ENCODE results near the gene ABCC8. TPM values are rescaled to one million over a fixed set of nuclear protein-coding genes. Genes with fewer than 3 reads are reported as not detected.

The ABCC8 gene
- total RNA-seq, 1 experiment from 2014 or later: not detected

DNA sequence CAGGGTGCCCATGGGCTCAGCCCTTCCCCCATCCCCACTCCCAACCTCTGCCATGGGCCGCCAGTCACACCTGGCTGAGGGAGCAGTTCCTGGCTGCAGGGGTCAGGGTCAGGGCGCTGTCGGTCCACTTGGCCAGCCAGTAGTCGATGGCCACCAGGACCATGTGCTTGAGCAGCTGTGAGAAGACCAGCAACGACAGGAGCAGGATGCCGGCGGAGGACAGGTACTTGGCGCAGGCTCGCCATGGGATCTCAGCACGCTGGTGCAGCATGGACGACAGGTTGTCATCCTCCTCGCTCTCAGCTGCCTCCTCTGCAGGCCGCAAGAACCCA lies 69.9 kb downstream of the ABCC8 start:
- Histone ChIP-seq H3K36me3 (no peaks in the 10 kb centered on the region), H3K27ac (no peak overlapping the region), H3K9me3 (replicated peaks) (no peaks in the 10 kb centered on the region), H3K27me3 (replicated peaks) (0 out of 2 replicates have a peak, but pooled peaks cover 4% of the 10 kb centered on the region), H3K4me3 (no peak overlapping the region), H3K4me1 (replicated peaks) (no peaks in the 10 kb centered on the region)
- no peak for DNase-seq (ENCODE audit: low read depth in 1 of 2, low spot score in 2 of 2)

DNA sequence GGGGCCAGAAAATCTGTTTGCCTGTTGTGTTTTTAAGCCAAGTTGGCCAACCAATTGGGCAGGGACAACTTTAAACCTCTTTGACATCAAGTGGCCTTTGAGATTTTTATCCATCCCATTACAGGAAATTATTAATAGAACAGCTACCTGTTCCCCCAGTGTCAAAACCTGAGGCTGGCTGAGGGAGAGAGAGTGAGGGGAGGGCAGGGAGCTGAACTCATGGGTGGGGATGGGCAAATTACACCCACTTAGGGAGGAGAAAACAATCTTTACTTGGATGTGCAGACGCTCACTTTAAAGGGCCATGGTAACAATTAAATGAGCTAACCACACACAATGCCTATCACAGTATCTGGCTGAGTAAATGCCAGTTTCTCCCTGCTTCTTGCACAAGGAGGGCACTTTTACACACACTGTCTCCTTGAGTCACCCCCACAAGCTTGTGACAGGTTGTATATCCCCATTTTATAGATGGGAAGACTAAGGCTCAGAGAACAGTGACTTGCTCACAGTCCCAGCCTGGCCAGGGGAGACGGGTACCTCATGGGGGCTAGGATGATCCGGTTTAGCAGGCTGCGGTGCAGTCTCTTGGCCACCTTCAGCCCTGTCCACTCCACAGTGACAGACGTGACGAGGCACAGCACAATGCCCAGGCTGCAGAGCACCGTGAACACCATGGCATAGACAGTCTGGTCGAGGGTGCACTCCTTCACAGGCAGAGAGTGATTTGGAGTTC lies 70.4 kb downstream of the ABCC8 start:
- DNase-seq (ENCODE audit: low read depth in 1 of 2, low spot score in 2 of 2): no peak
- no peaks in the 10 kb centered on the region for H3K4me1 ChIP-seq (replicated peaks)
- H3K9me3 ChIP-seq (replicated peaks): no peaks in the 10 kb centered on the region
- no peaks in the 10 kb centered on the region for H3K36me3 ChIP-seq
- 0 out of 2 replicates have a peak, but pooled peaks cover 6% of the 10 kb centered on the region for H3K27me3 ChIP-seq (replicated peaks)
- no peak overlapping the region for H3K27ac ChIP-seq
- H3K4me3 ChIP-seq: no peak overlapping the region

DNA sequence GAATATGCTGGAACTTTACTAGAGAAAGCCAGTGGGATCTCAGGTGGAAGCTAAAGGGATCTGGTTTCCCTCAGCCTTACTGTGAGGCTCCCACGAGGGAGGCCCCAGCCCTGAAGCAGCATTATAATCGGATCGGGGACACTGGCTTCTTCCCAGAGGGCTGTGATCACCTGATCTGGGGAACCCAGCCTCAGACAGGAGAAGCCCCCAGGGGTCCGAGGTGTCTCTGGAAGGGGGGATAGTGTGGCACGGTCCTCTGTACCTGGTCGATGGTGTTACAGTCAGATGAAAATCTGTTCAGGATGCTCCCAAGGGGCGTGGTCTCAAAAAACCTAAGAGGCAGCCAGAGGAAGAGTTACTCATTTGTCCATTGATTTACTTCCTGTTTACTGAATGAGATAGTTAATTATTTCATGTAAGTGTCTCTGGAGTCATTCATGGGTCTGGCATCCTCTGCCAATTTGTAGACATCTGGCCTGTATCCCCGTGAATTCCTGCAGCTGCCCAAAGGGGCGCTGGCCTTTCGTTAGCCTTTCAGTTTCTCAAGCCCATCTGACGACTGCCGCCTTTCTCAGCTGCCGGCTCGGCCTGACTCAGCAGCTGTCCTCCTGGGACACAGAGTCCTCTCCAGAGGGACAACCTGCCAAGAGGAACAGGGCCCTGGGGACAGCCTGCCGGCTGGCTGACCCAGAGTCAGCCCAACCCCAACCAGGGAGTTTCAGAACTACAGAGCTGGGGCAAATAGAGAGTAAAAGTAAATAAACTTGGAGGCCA lies 71.2 kb downstream of the ABCC8 start:
- no peak for DNase-seq (ENCODE audit: low read depth in 1 of 2, low spot score in 2 of 2)
- Histone ChIP-seq H3K4me1 (replicated peaks) (no peaks in the 10 kb centered on the region), H3K36me3 (no peaks in the 10 kb centered on the region), H3K9me3 (replicated peaks) (no peaks in the 10 kb centered on the region), H3K27me3 (replicated peaks) (0 out of 2 replicates have a peak, but pooled peaks cover 6% of the 10 kb centered on the region), H3K4me3 (no peak overlapping the region), H3K27ac (no peak overlapping the region)

DNA sequence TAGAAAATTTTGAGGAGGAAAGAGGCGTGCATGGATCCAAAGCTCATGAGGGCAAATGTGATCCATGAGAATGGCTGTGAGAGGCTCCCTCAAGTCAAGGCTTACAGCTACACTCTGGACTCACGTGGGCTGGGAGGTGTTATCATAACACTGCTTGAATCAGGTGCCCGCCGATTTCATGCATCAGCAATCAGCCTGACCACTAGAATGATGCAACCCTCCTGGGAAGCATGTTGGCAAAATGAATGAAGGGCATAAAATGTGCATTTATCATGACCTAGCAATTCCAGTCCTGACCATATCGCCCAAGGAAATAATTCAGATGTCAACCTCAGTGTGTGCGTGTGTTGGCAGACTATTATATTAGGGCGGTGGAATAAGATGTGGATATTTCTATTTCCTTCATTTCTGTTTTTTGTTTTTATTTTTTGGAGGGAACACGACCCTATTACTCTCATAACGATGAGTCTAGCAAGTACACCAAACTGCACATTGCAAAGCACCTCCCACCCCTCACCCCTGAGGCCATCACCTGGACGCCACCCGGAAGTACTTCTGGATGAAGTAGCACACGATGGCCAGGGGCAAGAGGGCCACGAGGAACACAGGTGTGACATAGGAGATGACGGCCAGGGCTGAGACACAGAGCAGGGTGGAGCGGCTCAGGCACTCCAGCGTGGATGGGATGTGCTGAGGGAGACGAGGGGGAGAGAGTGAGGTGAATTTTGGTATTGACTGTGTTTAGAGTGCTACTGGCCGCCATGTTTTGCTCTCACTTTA lies 72.5 kb downstream of the ABCC8 start:
- Histone ChIP-seq H3K4me3 (no peak overlapping the region), H3K36me3 (no peaks in the 10 kb centered on the region), H3K27ac (no peak overlapping the region), H3K9me3 (replicated peaks) (no peaks in the 10 kb centered on the region), H3K4me1 (replicated peaks) (no peaks in the 10 kb centered on the region), H3K27me3 (replicated peaks) (peaks cover 11% of the 10 kb centered on the region; the same call in 1 of the 2 replicates)
- no peak for DNase-seq (ENCODE audit: low read depth in 1 of 2, low spot score in 2 of 2)

DNA sequence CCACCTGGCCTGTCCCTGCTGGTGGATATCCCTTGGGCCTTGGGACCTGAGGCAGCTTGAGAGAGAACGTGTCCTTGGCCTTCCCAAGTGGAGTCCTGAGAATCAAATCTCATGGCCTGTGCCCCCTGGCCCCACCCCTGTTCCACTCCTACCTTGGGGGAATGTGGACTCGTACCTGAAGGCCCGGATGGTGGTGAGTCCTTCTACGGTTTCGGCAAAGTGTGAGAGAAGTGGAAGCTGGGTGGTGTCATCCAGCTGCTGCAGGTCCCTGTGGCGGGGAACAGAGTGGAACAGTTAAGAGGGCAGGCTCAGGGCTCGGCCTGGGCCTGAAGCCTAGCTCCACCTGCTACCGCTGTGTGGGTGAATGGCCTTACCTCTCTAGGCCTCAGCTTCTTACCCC lies 74.2 kb downstream of the ABCC8 start:
- DNase-seq (ENCODE audit: low read depth in 1 of 2, low spot score in 2 of 2): no peak
- H3K27me3 ChIP-seq (replicated peaks): peaks cover 11% of the 10 kb centered on the region; the same call in 1 of the 2 replicates
- no peak overlapping the region for H3K27ac ChIP-seq
- no peaks in the 10 kb centered on the region for H3K36me3 ChIP-seq
- H3K9me3 ChIP-seq (replicated peaks): no peaks in the 10 kb centered on the region
- no peaks in the 10 kb centered on the region for H3K4me1 ChIP-seq (replicated peaks)
- H3K4me3 ChIP-seq: no peak overlapping the region

DNA sequence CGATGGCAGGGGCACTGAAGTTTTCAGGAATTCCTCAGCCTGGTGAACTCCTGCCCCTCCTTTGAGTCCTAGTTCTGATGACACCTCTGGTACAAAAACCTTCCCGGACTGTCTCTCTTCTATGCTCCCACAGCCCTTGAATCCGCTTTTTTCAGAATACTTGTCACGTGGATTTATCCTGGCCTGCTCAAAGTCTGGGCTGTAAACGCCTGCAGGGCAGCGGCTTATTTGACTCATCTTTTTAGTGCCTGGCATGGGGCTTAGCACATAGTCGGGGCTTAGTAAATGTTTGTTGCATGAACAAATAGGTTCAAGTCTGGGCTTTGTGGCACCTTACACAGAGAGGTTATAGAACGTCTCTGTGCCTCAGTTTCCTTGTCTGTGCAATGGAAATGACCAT lies 74.8 kb downstream of the ABCC8 start:
- H3K9me3 ChIP-seq (replicated peaks): no peaks in the 10 kb centered on the region
- H3K27me3 ChIP-seq (replicated peaks): peaks cover 11% of the 10 kb centered on the region; the same call in 1 of the 2 replicates
- DNase-seq (ENCODE audit: low read depth in 1 of 2, low spot score in 2 of 2): no peak
- no peak overlapping the region for H3K4me3 ChIP-seq
- no peak overlapping the region for H3K27ac ChIP-seq
- H3K4me1 ChIP-seq (replicated peaks): no peaks in the 10 kb centered on the region
- H3K36me3 ChIP-seq: no peaks in the 10 kb centered on the region

DNA sequence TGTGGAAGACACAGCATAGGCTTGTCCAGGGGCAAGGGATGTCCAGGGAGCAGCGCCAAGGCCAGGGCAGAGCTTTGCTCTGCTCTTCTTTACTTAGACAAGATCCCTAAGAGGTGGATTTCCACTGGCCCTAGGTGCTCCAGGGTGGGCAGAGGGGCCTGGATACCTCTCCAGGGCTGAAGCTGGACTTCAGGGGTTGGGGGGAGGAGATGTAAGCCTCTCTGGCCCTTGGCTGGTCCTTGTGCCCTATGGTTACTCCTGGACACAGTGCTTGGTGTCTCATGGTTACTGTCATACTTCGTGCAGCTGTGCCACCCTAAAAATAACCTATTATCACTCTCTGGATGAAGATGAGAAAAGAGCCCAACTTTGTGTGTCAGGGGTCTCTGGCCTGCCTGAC lies 75.3 kb downstream of the ABCC8 start:
- Histone ChIP-seq H3K4me3 (no peak overlapping the region), H3K27me3 (replicated peaks) (peaks cover 15% of the 10 kb centered on the region; the same call in 1 of the 2 replicates), H3K36me3 (no peaks in the 10 kb centered on the region), H3K9me3 (replicated peaks) (no peaks in the 10 kb centered on the region), H3K4me1 (replicated peaks) (no peaks in the 10 kb centered on the region), H3K27ac (no peak overlapping the region)
- DNase-seq (ENCODE audit: low read depth in 1 of 2, low spot score in 2 of 2): no peak

DNA sequence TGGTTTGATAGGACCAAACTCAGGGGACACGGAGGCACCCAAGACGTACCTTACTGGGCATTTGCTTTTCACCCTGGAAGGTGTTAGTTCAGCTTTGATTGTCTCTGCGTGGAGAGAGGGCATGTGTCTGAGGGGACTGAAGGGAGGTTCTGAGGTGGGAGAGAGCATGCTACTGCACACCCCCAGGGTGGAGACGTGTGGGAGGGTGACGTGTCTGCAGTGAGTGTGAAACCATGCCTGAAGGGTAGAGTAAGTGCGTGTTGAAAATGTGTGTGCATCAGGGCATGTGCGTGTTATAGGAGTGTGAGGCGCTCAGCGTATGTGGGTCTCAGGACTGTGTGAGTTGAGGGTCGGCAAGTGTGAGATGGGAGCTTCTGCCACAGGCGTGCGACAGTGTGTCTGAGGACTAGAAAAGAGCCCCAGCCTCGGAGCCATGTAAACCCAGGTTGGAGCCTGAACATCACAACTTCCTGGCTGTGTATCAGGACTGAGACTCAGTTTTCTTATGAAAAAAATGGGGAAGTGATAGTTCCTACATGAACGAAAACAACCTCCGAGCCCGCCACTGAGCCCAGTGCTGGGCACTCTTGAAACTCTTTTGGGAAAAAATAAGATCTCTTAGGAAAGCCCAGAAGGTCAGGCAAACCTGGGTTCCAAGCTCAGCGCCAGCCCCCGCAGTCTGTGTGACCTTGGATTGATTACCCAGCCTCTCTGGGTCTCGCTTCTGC lies 76.4 kb downstream of the ABCC8 start:
- no peak for DNase-seq (ENCODE audit: low read depth in 1 of 2, low spot score in 2 of 2)
- Histone ChIP-seq H3K27me3 (replicated peaks) (peaks cover 16% of the 10 kb centered on the region; the same call in 1 of the 2 replicates), H3K36me3 (no peaks in the 10 kb centered on the region), H3K4me3 (no peak overlapping the region), H3K27ac (no peak overlapping the region), H3K9me3 (replicated peaks) (no peaks in the 10 kb centered on the region), H3K4me1 (replicated peaks) (no peaks in the 10 kb centered on the region)

DNA sequence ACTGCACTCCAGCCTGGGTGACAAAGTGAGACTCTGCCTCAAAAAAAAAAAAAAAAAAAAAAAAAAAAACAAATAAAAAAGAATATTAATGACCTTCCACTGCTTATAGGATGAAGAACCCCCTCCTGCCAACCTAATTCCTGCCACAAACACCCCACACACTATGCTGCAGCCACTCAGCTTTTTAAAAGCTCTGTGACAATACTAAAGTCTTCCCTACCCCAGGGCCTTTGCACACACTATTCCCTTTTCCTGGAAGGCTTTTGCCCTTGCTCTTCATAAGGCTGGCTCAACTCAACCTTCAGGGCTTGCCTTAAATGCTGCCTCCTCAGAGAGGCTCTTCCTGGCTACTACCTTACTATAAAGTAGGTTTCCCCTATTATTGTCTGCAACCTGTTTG lies 77.4 kb downstream of the ABCC8 start:
- H3K36me3 ChIP-seq: no peaks in the 10 kb centered on the region
- no peak overlapping the region for H3K4me3 ChIP-seq
- no peaks in the 10 kb centered on the region for H3K9me3 ChIP-seq (replicated peaks)
- H3K27me3 ChIP-seq (replicated peaks): peaks cover 22% of the 10 kb centered on the region; the same call in 1 of the 2 replicates
- no peaks in the 10 kb centered on the region for H3K4me1 ChIP-seq (replicated peaks)
- H3K27ac ChIP-seq: no peak overlapping the region
- DNase-seq (ENCODE audit: low read depth in 1 of 2, low spot score in 2 of 2): no peak

DNA sequence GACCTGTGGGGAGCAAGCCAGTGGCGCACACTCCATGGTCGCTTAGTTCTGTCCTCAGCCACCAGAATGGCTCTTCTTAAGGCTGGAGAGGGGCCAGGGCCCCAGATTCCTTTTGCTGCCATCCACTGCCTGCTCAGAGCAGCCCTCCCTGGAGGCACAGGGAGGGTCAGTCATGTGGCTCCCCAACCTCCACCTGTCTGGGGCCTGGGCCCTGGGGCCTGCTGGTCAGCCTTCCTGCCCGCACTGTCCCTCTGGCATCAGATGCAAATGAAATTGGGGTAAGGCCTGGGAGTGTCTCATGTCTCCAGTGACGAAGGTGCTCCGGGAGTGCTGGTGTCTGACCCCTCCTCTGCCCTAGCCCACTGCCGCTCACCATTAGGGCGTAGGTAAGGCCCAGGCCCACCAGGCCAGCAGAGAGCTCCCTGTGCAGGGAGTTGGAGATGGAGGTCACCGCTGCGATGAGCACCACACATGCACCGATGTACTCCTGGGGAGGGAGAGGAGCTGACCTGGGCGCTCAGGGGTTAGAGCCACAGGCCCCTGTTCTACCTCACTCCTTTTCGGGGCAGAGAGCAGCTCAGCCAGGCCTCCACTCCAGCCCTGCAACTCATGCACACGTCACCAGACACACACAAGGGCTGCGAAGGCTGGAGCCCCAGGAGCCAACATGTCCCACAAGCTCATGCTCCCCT lies 79.2 kb downstream of the ABCC8 start:
- Histone ChIP-seq H3K36me3 (no peaks in the 10 kb centered on the region), H3K4me1 (replicated peaks) (no peaks in the 10 kb centered on the region), H3K27ac (no peak overlapping the region), H3K27me3 (replicated peaks) (peaks cover 20% of the 10 kb centered on the region; the same call in 1 of the 2 replicates), H3K4me3 (no peak overlapping the region), H3K9me3 (replicated peaks) (no peaks in the 10 kb centered on the region)
- no peak for DNase-seq (ENCODE audit: low read depth in 1 of 2, low spot score in 2 of 2)

DNA sequence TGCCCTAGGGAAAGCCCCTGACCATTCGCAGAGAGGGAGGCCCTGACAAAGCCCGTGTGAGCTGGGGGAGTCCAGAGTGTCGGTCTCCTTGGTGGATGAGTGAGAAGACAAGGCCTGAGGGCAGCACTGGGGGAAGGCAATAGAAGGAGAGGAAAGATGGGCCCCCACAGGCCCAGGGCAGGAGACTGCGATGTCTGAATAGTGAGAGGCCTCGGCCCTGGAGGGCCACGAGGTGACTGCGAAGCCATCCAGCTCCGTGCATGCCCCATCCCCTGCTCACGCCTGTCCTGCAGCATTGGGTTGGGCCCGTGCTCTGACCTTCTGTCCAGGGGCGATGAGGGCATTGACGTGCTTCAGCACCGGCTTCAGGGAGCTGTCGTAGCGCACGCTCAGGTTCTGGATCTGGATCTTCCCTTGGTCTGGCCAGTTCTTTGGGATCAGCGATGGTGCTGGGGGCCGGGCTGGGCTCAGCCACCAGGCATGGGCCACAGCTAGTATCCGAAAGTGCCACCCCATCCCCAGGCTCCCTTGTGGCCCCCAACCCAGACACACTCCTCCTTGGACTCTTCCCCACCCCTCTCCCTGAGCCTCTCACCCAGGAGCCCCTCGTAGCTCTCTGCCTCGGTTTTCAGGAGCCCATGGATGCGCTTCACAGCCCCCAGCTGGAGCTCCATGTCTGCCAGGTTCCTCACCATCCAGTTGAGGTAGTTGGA lies 79.9 kb downstream of the ABCC8 start:
- no peaks in the 10 kb centered on the region for H3K9me3 ChIP-seq (replicated peaks)
- no peak for DNase-seq (ENCODE audit: low read depth in 1 of 2, low spot score in 2 of 2)
- H3K4me1 ChIP-seq (replicated peaks): no peaks in the 10 kb centered on the region
- no peak overlapping the region for H3K27ac ChIP-seq
- H3K27me3 ChIP-seq (replicated peaks): peaks cover 24% of the 10 kb centered on the region; the same call in 1 of the 2 replicates
- no peak overlapping the region for H3K4me3 ChIP-seq
- H3K36me3 ChIP-seq: no peaks in the 10 kb centered on the region

DNA sequence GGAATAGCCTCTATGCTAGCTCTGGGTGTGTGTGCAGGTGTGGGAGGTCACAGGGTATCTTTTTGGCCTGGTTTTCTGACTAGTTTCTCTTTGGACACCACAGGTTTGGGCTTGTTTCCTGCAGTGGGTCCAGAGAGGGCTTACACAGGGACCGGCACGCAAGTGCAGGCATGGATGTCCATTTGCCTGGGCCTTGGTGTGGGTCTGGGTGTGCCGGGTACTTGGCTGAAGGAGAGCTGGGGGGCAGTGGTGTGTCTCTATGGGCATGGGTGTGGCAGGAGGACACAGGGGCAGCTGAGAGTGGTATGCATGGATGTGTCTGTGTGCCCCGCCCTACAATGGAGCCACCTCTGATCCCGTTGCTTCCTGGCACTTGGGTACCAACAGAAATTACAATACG lies 80.7 kb downstream of the ABCC8 start:
- no peak overlapping the region for H3K27ac ChIP-seq
- H3K9me3 ChIP-seq (replicated peaks): no peaks in the 10 kb centered on the region
- H3K27me3 ChIP-seq (replicated peaks): peaks cover 22% of the 10 kb centered on the region; the same call in 1 of the 2 replicates
- H3K4me3 ChIP-seq: no peak overlapping the region
- DNase-seq (ENCODE audit: low read depth in 1 of 2, low spot score in 2 of 2): no peak
- H3K36me3 ChIP-seq: no peaks in the 10 kb centered on the region
- no peaks in the 10 kb centered on the region for H3K4me1 ChIP-seq (replicated peaks)

All from SJSA1 (cell line).